Activated T-helper 17 cell treated with anti-CD3 and anti-CD28 coated beads, Interleukin-2, amount 50 U/mL, for 72 hours (primary cell): ENCODE results near the gene ZNF205. TPM values are rescaled to one million over a fixed set of nuclear protein-coding genes. Genes with fewer than 3 reads are reported as not detected.
A peak's percentile ranks its signal among the peaks of the same experiment; 100 is the strongest.

ENCODE experiments used
- ATAC-seq: fragments of 150-1000 bp; cut with Tn5 transposase; replicated peaks from 2 replicates; pipeline ENCODE4 v1.10.0; 2021; ENCODE audit warnings: mild to moderate bottlenecking, moderate library complexity
- H3K27ac Mint-ChIP-seq: one replicate; pipeline ENCODE4 v1.8.0; 2022; ENCODE audit warnings: mixed read lengths
- H3K27me3 Mint-ChIP-seq: one replicate; pipeline ENCODE4 v1.8.0; 2022; ENCODE audit warnings: mixed read lengths
- H3K36me3 Mint-ChIP-seq: one replicate; pipeline ENCODE4 v1.8.0; 2022; ENCODE audit warnings: low read depth, mild to moderate bottlenecking, mixed read lengths
- H3K4me1 Mint-ChIP-seq: one replicate; pipeline ENCODE4 v1.8.0; 2022; ENCODE audit warnings: mixed read lengths
- H3K4me3 Mint-ChIP-seq: one replicate; pipeline ENCODE4 v1.8.0; 2022; ENCODE audit warnings: mild to moderate bottlenecking, mixed read lengths
- H3K9me3 Mint-ChIP-seq: one replicate; pipeline ENCODE4 v1.8.0; 2022; ENCODE audit warnings: mixed read lengths
- total RNA-seq, 2 donors: library from RNA; stranded (reverse); gene quantifications; one replicate each; pipeline ENCODE4 v1.2.3, GENCODE V29; 2022

The ZNF205 gene
- total RNA-seq, 2 donors from 2014 or later, result not detected

DNA sequence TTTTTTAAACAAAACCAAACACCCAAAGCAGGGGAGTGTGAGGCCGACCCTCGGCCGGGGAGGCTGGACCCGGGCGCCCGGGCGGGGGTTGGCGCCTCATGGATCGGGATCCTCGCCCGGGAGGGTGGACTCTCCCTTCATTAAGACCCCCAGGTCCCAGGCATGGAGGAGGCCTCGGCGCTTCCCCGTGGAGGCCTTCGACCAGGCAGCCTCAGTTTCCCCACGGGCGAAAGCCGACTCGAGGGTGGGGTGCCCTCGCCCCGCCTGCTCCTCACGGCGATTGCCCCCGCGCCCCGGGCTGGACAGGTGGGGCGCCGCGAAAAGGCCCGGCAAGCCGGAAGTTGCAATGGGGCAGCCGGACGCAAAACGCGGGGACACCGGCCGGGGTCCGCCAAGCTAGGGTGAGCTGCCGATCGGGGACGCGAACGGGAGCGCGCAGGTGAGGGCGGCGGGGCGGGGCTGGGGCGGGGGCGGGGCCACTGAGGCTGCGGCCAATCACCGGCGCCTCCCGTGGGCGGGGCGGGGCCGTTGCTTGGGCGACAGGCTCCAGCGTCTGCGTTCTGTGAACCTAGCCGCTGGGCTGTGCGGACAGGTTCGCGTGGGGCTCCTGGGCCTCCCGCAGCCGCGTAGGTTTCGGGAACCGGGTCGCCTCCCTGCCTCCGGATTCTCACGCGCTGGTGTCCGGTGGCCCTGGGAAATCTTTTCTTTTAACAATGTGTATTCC, 6.0 kb upstream of the ZNF205 start:
- no peaks in the 10 kb centered on the region for H3K36me3 Mint-ChIP-seq

DNA sequence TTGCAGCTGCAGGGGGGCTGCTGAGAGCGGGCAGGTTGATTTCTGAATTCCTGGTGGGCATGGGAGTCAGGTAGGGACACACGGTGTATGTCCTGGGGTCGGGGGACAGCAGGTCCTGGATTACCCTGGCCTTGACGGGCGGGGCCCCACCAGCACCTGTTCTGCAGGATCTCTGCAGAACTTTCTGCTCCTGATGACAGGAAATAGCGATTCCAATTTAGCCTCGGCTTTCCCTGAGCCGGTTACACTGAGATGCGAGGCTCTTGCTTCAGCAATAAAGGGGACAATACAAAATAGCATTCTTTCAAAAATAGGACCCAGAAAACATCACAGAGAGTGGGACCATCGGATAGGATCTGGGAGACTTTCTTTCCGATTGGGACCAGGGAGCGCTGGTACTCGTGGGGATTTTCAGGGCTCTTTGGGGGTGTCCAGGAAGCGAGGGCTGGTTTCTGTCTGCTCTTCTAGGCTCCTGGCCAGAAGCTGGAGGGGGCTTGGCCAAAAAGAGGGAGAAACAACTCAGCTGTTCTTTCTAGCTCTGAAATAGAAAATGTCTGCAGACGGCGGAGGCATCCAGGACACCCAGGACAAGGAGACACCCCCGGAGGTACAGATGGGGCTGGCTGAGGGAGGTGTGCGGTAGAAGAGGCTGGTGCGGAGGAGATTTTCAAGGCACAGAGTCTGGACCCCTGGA, 642 bp downstream of the ZNF205 start:
- H3K36me3 Mint-ChIP-seq, result no peaks in the 10 kb centered on the region
- no peaks in the 10 kb centered on the region for H3K4me1 Mint-ChIP-seq
- H3K27me3 Mint-ChIP-seq, result peaks cover 4% of the 10 kb centered on the region
- H3K9me3 Mint-ChIP-seq, result no peaks in the 10 kb centered on the region
- H3K4me3 Mint-ChIP-seq, result no peak overlapping the region
- ATAC-seq, result no peak
- H3K27ac Mint-ChIP-seq, result no peak overlapping the region

More for the DNA sequence above, 6.0 kb upstream of the ZNF205 start:
- Mint-ChIP-seq H3K27me3 (no peaks in the 10 kb centered on the region), H3K9me3 (no peaks in the 10 kb centered on the region), H3K4me1 (peaks cover 17% of the 10 kb centered on the region), H3K27ac (peak overlapping the region; percentile 77), H3K4me3 (peak overlapping the region; percentile 81)
- ATAC-seq, result peak; percentile 96

DNA sequence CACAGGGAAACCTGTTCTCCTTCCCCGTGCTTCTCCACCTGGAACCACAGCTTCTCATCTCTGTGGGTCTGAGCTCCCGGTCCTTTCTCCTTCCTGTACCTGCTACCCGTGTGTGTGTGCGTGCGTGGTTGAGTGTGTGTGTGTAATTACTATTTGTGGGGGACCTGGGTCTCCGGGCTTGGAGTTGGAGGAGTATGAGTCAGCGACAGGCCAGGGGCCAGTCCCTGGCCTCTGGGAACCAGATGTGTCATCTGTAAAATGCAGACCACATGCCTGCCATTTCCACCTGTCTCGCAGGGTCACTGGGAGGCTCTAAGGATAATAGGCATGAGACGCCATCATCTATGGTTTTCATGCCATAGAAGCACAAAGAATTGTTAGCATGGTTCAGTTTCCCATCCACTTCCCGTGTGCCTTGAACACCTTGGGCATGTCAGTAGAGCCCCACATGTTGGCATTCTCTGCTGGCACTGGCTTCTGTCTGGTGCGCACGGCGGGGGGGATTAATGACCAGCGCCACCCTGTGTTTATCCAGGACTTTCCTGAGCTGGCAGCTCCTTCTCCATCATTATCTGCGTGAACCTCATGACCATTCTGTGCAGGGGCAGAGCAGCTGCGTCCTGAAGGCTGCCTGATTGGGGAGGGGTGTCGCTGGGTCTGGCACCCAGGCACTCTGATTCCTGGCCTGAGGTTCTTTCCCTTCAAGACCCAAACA, 1.5 kb downstream of the ZNF205 start:
- Mint-ChIP-seq H3K4me3 (no peak overlapping the region), H3K9me3 (no peaks in the 10 kb centered on the region), H3K27ac (no peak overlapping the region), H3K4me1 (no peaks in the 10 kb centered on the region), H3K27me3 (peaks cover 4% of the 10 kb centered on the region), H3K36me3 (no peaks in the 10 kb centered on the region)
- ATAC-seq, result no peak

DNA sequence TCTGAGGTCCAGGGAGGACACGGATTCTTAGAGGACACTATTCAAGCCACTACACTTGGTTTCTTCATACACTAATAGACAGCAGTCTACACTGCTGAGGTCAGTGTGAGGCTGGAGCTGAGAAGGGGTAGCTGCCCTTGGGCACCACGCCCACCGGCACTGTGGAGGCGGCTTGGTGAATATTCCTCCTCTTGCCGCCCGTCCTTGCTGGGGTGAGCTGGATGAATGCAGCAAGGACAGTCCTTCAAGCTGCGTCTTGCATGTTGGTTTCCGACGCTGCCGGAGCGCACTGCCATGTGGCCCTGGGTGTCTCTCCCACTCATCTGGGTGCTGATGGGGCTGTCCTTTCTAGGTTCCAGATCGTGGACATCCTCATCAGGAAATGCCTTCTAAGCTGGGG, 2.6 kb downstream of the ZNF205 start:
- no peak overlapping the region for H3K27ac Mint-ChIP-seq
- H3K27me3 Mint-ChIP-seq, result peaks cover 4% of the 10 kb centered on the region
- no peaks in the 10 kb centered on the region for H3K9me3 Mint-ChIP-seq
- H3K4me3 Mint-ChIP-seq, result no peak overlapping the region
- no peak for ATAC-seq
- H3K36me3 Mint-ChIP-seq, result no peaks in the 10 kb centered on the region
- H3K4me1 Mint-ChIP-seq, result no peaks in the 10 kb centered on the region

DNA sequence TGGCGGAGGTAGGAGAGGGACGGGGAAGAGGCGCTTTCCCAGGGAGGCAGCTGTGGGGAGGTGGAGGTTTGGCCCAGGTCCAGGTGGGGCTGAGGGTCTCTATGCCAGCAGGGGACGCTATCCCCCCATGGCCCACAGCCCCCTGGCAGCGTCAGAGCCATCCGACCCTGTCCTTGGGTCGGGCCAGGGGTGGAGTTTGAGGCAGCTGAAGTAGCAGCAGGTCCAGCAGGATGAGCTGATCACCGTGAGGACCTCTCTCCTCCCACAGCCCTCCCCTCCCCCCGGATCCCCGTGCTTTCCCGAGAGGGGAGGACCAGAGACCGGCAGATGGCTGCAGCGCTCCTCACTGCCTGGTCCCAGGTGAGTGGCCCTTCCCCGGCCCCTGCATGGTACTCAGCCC, 3.2 kb downstream of the ZNF205 start:
- H3K27me3 Mint-ChIP-seq, result peaks cover 4% of the 10 kb centered on the region
- no peaks in the 10 kb centered on the region for H3K9me3 Mint-ChIP-seq
- no peaks in the 10 kb centered on the region for H3K4me1 Mint-ChIP-seq
- H3K4me3 Mint-ChIP-seq, result no peak overlapping the region
- no peaks in the 10 kb centered on the region for H3K36me3 Mint-ChIP-seq
- H3K27ac Mint-ChIP-seq, result no peak overlapping the region
- ATAC-seq, result no peak

DNA sequence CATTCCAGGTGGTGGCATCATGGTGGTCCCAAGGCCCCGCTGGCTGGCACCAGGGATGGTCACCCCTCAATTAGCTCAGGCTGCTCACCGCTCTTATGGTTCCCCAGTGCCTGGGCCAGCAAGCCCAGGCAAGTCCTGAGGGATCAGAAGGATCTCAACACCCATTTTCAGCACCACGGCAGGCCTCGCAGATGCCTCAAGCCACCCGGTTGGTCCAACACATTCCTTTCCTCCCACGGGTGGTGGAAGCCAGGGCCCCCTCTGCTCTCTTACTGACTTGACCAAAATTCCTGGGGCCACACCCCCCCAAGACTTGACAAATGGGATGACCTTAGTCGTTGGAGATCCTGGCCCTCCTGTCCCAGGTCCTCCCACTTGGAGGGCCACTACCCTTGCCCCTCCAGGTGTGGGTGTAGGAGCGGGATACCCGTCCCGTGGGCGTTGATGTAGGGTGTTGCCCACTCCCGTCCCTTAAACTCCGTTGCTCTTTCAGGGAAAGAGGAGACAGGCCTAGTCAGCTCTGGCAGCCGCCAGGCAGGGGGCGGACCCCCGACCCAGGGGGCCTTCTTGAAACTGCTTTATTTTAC, 5.9 kb downstream of the ZNF205 start:
- Mint-ChIP-seq H3K27ac (no peak overlapping the region), H3K27me3 (peaks cover 2% of the 10 kb centered on the region), H3K4me1 (no peaks in the 10 kb centered on the region)

DNA sequence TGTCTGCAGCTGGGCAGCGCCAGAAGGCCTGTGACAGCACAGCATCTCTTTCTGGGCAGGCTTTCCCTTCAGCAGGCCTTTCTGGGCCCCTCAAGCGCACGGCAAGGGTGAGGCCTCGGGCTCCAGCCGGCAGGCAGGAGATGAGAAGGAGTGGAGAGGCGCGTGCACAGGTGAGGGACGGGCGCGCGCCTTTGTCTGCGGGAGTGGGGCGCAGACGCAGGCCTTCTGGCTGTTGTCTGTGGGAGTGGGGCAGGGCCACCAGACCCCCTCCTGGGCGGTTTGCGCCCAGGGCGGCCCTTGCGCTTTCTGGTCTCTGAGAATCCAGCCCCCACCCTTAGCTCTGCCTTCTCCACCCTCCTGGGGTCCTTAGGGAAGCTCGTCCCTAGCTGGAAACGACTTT, 6.5 kb downstream of the ZNF205 start:
- no peak for ATAC-seq
- Mint-ChIP-seq H3K4me1 (peaks cover 5% of the 10 kb centered on the region), H3K36me3 (no peaks in the 10 kb centered on the region), H3K9me3 (no peaks in the 10 kb centered on the region), H3K4me3 (no peak overlapping the region), H3K27me3 (no peaks in the 10 kb centered on the region), H3K27ac (no peak overlapping the region)

More for the DNA sequence above, 5.9 kb downstream of the ZNF205 start:
- H3K36me3 Mint-ChIP-seq, result no peaks in the 10 kb centered on the region
- H3K4me3 Mint-ChIP-seq, result no peak overlapping the region
- no peak for ATAC-seq
- H3K9me3 Mint-ChIP-seq, result no peaks in the 10 kb centered on the region

DNA sequence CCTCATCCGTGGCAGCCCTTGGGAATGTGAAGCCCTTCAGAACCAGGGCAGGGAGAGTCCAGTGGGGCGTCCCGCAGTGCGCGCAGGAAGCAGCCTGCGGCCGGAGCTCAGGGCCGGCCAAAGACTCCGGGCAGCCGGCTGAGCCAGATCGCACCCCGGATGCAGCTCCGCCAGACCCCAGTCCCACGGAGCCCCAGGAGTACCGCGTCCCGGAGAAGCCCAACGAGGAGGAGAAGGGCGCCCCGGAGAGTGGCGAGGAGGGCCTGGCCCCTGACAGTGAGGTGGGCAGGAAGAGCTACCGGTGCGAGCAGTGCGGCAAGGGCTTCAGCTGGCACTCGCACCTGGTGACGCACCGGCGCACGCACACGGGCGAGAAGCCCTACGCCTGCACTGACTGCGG, 6.9 kb downstream of the ZNF205 start:
- Mint-ChIP-seq H3K27ac (no peak overlapping the region), H3K9me3 (no peaks in the 10 kb centered on the region), H3K27me3 (no peaks in the 10 kb centered on the region), H3K4me3 (no peak overlapping the region), H3K36me3 (no peaks in the 10 kb centered on the region), H3K4me1 (peaks cover 5% of the 10 kb centered on the region)
- no peak for ATAC-seq

DNA sequence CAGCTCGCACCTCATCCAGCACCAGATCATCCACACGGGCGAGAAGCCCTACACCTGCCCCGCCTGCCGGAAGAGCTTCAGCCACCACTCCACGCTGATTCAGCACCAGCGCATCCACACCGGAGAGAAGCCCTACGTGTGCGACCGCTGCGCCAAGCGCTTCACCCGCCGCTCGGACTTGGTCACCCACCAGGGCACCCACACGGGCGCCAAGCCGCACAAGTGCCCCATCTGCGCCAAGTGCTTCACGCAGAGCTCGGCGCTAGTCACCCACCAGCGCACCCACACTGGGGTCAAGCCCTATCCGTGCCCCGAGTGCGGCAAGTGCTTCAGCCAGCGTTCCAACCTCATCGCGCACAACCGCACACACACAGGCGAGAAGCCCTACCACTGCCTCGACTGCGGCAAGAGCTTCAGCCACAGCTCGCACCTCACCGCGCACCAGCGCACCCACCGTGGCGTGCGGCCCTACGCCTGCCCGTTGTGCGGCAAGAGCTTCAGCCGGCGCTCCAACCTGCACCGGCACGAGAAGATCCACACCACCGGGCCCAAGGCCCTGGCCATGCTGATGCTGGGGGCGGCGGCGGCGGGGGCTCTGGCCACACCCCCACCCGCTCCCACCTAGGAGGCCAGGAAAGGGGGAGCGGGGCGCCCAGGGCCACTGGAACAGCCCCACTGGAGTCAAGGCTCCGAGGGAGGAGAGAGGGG, 7.5 kb downstream of the ZNF205 start:
- ATAC-seq, result no peak
- Mint-ChIP-seq H3K9me3 (no peaks in the 10 kb centered on the region), H3K27ac (no peak overlapping the region), H3K36me3 (no peaks in the 10 kb centered on the region), H3K4me1 (peaks cover 5% of the 10 kb centered on the region), H3K4me3 (no peak overlapping the region), H3K27me3 (no peaks in the 10 kb centered on the region)

DNA sequence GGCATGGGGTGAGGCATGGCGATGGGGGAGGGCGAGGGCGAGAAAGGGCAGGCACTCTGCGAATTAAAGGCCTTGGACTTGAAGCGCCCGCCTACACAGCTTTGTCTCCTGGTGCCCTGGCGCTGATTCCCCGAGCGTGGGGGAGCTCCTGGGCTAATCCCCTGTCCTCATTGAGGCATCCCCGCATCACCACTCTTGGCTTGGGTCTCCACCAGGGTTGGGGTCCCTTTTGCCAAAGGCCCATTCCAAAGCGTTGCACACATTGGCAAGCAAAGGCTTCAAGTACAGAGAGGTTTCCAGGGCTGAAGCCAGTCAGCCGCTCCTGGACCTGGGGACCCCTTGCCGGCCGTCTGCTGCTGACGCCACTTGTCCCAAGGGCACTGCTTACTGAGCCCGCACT, 8.0 kb downstream of the ZNF205 start:
- Mint-ChIP-seq H3K4me3 (no peak overlapping the region), H3K27ac (no peak overlapping the region)

DNA sequence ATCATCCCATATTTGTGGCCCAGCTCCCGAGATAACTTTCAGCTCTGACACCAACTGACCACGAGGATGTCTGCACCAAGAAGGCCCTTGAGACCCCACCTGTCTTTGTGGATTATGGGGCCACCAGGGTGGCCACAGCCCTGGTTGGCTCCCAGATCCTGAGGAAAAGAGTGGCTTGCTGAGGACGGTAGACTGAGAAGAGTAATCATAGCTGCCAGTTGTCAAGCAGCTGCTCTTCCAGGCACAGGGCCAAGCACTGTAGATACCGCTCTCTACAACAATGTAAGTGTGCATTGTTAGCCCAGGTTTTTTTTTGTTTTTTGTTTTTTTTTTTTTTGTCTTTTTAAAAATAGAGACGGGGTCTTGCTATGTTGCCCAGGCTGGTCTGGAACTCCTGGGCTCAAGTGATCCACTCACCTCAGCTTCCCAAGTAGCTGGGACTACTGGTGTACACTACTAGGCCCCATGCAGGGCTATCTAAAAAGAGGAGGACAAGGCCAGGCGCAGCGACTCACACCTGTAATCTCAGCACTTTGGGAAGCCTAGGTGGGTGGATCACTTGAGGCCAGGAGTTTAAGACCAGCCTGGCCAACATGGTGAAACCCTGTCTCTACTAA, 9.6 kb downstream of the ZNF205 start:
- H3K27me3 Mint-ChIP-seq, result no peaks in the 10 kb centered on the region
- H3K36me3 Mint-ChIP-seq, result peaks cover 6% of the 10 kb centered on the region
- ATAC-seq, result no peak
- H3K4me3 Mint-ChIP-seq, result no peak overlapping the region
- H3K4me1 Mint-ChIP-seq, result peaks cover 15% of the 10 kb centered on the region
- H3K9me3 Mint-ChIP-seq, result no peaks in the 10 kb centered on the region
- H3K27ac Mint-ChIP-seq, result no peak overlapping the region

More for the DNA sequence above, 8.0 kb downstream of the ZNF205 start:
- Mint-ChIP-seq H3K4me1 (peaks cover 8% of the 10 kb centered on the region), H3K27me3 (no peaks in the 10 kb centered on the region), H3K36me3 (no peaks in the 10 kb centered on the region), H3K9me3 (no peaks in the 10 kb centered on the region)
- ATAC-seq, result no peak

DNA sequence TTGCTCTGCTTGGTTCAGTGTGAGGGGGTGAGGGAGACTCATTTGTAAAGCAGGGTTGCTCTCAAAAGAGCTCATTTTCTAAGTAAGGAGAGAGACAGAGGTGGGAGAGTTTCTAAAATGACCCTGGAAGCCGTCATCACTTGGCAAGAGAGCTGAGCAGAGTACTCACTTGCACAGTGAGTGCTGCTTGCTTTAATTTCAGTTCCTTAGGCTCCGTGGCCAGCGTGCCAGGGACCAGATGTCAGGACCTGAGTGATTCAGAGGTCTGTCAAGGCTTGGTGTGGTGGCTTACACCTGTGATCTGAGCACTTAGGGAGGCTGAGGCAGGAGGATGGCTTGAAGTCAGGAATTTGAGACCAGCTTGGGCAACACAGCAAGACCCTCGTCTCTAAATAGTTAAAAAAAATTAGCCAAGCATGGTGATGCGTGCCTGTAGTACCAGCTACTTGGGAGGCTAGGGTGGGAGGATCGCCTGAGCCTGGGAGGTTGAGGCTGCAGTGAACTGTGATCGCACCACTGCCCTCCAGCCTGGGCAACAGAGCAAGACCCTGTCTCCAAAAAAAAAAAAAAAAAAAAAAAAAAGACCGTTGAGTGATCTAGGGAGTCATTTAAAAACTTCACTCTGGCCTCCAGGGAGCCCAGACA, 10.7 kb downstream of the ZNF205 start:
- H3K36me3 Mint-ChIP-seq, result peaks cover 11% of the 10 kb centered on the region
- no peaks in the 10 kb centered on the region for H3K9me3 Mint-ChIP-seq
- no peak overlapping the region for H3K27ac Mint-ChIP-seq
- peaks cover 16% of the 10 kb centered on the region for H3K4me1 Mint-ChIP-seq
- no peak for ATAC-seq
- peak overlapping the region; percentile 91 for H3K4me3 Mint-ChIP-seq
- no peaks in the 10 kb centered on the region for H3K27me3 Mint-ChIP-seq

DNA sequence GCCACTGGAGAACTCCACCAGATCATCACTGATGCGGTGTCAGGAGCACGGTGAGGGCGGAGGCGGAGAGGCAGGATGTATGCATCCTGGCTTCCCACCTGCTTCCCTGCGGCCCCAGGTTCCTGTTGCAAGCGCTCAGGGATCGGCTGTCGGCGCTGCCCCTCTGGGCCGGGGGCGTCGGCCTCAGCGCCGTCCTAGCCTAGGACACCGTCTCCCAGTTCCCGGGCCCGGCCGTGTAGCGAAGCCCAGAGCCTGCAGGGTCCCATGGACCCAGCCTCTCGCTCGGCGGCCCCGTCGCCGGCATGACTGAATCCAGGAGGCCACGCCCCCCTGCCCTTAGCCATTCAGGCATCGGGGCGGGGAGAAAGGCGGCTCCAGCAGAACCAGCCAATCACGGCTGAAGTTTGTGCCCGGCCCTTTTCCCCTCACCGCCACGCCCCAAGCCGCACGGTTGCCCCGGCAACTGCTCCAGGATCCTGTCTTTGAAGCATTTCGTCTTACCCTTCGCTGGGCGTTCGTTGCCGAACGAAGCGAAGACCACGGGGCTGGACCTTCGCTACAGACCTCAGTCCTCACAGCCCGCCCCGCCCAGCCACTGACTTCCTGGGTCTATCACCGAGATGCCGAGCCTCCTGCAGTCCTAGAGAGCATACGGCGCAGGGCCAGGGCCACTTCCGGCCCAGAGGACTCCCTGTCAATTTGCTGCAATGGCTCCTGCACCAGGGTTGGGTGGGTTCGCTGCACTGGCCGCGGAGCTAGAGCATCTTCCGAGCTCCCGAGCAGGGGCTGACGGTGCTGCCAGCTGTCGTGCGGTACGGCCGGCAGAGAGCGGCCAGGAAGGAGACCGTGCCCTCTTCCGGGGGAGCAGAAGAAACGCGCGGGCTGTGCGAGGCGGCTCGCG, 11.8 kb downstream of the ZNF205 start:
- ATAC-seq, result peak; percentile 96
- Mint-ChIP-seq H3K27ac (peak overlapping the region; percentile 85), H3K9me3 (no peaks in the 10 kb centered on the region), H3K4me1 (peaks cover 16% of the 10 kb centered on the region), H3K4me3 (peak overlapping the region; percentile 91), H3K27me3 (no peaks in the 10 kb centered on the region), H3K36me3 (peaks cover 17% of the 10 kb centered on the region)
